Liver (tissue), 9 donors: ENCODE measurements around the gene PIK3R6. TPM values are rescaled to one million over a fixed set of nuclear protein-coding genes. Genes with fewer than 3 reads are reported as not detected.

Source experiments
- DNase-seq: peaks from one replicate; pipeline ENCODE4 v3.0.0-alpha.2; 2017; ENCODE audit warnings: low spot score
- H3K27ac ChIP-seq, 2 donors: one replicate each; pipeline ENCODE4 v1.7.0; 2013; ENCODE audit warnings: inconsistent platforms in 2 of 2, low read length in 2 of 2, control low read depth in 1 of 2, low read depth in 1 of 2, mild to moderate bottlenecking in 1 of 2
- H3K27me3 ChIP-seq, 4 donors: one replicate each; pipeline versions ENCODE4 v1.6.1 to v1.7.0; 2013; ENCODE audit warnings: low read length in 3 of 4, inconsistent platforms in 1 of 4, mild to moderate bottlenecking in 1 of 4, moderate library complexity in 1 of 4; ENCODE audit not compliant: control insufficient read depth in 4 of 4, insufficient read depth in 4 of 4
- H3K36me3 ChIP-seq, 4 donors: one replicate each; pipeline versions ENCODE4 v1.6.1 to v1.7.0; 2013; ENCODE audit warnings: low read length in 3 of 4, mild to moderate bottlenecking in 3 of 4, low read depth in 1 of 4, moderate library complexity in 1 of 4; ENCODE audit not compliant: control insufficient read depth in 4 of 4, insufficient read depth in 3 of 4
- H3K4me1 ChIP-seq, 4 donors: one replicate each; pipeline versions ENCODE4 v1.6.1 to v1.7.0; 2013; ENCODE audit warnings: low read length in 3 of 4, mild to moderate bottlenecking in 3 of 4, moderate library complexity in 1 of 4; ENCODE audit not compliant: control insufficient read depth in 4 of 4, insufficient read depth in 4 of 4
- H3K4me3 ChIP-seq, 3 donors: one replicate each; pipeline versions ENCODE4 v1.6.1 to v1.7.0; 2013; ENCODE audit warnings: low read length in 3 of 3, control low read depth in 1 of 3, low read depth in 1 of 3, mild to moderate bottlenecking in 1 of 3
- H3K9ac ChIP-seq, 2 donors: one replicate each; pipeline ENCODE4 v1.7.0; 2013; ENCODE audit warnings: low read length in 2 of 2, mild to moderate bottlenecking in 2 of 2, moderate library complexity in 2 of 2, control low read depth in 1 of 2, low read depth in 1 of 2
- H3K9me3 ChIP-seq, 4 donors: one replicate each; pipeline versions ENCODE4 v1.6.1 to v1.7.0; 2013; ENCODE audit warnings: low read length in 3 of 4; ENCODE audit not compliant: control insufficient read depth in 4 of 4
- ATF3 ChIP-seq: IDR thresholded peaks from 2 replicates; pipeline ENCODE4 v1.6.1; 2016; ENCODE audit warnings: antibody characterized with exemption
- CTCF ChIP-seq: fragments of 150-350 bp; IDR thresholded peaks from 2 replicates; pipeline ENCODE4 v1.5.1; 2017; ENCODE audit warnings: improper control_type of control experiment, low read depth, low read length; ENCODE audit not compliant: missing input control
- EGR1 ChIP-seq, 2 donors: IDR thresholded peaks; 2 replicates each; pipeline ENCODE4 v1.6.1; 2016 to 2018; ENCODE audit warnings: antibody characterized with exemption in 2 of 2, low read depth in 2 of 2
- FOXA1 ChIP-seq: IDR thresholded peaks from 2 replicates; pipeline ENCODE4 v1.6.1; 2016; ENCODE audit warnings: antibody characterized with exemption
- FOXA2 ChIP-seq: IDR thresholded peaks from 2 replicates; pipeline ENCODE4 v1.6.1; 2016; ENCODE audit warnings: antibody characterized with exemption
- HNF4A ChIP-seq, 2 donors: conservative IDR thresholded peaks; 2 replicates each; pipeline ENCODE4 v1.6.1; 2016; ENCODE audit warnings: antibody characterized with exemption in 2 of 2, mild to moderate bottlenecking in 2 of 2
- HNF4G ChIP-seq: IDR thresholded peaks from 2 replicates; pipeline ENCODE4 v1.6.1; 2016; ENCODE audit warnings: antibody characterized with exemption
- NR2F2 ChIP-seq: IDR thresholded peaks from 2 replicates; pipeline ENCODE4 v1.6.1; 2016; ENCODE audit warnings: antibody characterized with exemption
- RAD21 ChIP-seq, 2 donors: IDR thresholded peaks; 2 replicates each; pipeline ENCODE4 v1.6.1; 2016; ENCODE audit warnings: antibody characterized with exemption in 2 of 2, mild to moderate bottlenecking in 2 of 2
- RXRA ChIP-seq, 2 donors: IDR thresholded peaks; 2 replicates each; pipeline ENCODE4 v1.6.1; 2017 to 2018; ENCODE audit warnings: antibody characterized with exemption in 2 of 2, mild to moderate bottlenecking in 1 of 2
- SP1 ChIP-seq: IDR thresholded peaks from 2 replicates; pipeline ENCODE4 v1.6.1; 2018; ENCODE audit warnings: antibody characterized with exemption, mild to moderate bottlenecking
- YY1 ChIP-seq: IDR thresholded peaks from 2 replicates; pipeline ENCODE4 v1.6.1; 2016; ENCODE audit warnings: antibody characterized with exemption, mild to moderate bottlenecking
- ZBTB33 ChIP-seq: IDR thresholded peaks from 2 replicates; pipeline ENCODE4 v1.6.1; 2016; ENCODE audit warnings: antibody characterized with exemption
- WGBS: extraction: QIAGEN DNeasy Blood & Tissue Kit; methylation state at CpG from one replicate; pipeline ENCODE4 v1.1.7; 2013; 5-methylcytosine and 5-hydroxymethylcytosine counted together
- polyA plus RNA-seq, 2 donors: library from polyadenylated mRNA; stranded (reverse) in 1 of 2; unstranded in 1 of 2; fragments of 200-250 nt in 1 of 2; fragments of >200 nt in 1 of 2; fragmentation: Nextera tagmentation in 1 of 2; extraction: Ambion mirVana in 1 of 2; gene quantifications; one replicate each; pipeline versions ENCODE4 v1.2.1 to v1.2.3, GENCODE V29; 2013 to 2015
- total RNA-seq, 2 donors: library from RNA; depleted of rRNA; stranded (reverse); fragments of >200 nt; gene quantifications; one replicate each; pipeline ENCODE4 v1.2.3, GENCODE V29; 2014
- TF ChIP-seq, protein P1 (sequence below): IDR thresholded peaks from 2 replicates; pipeline ENCODE4 v1.6.1; 2016; ENCODE audit warnings: antibody characterized with exemption, mild to moderate bottlenecking
- donor health status: healthy.
- donor health status: healthy.
- donor health status: healthy.
- donor health status: healthy.
- donor health status: healthy.

Gene PIK3R6
- total and polyA plus RNA-seq, 4 donors: 0.15 to 0.37 (median 0.18) TPM

GRCh38 chr17:8839410-8839935 is 28.0 kb downstream of the PIK3R6 start:
- DNase-seq: no peak
- Histone ChIP-seq H3K27ac (no peak overlapping the region), H3K36me3 (no peaks in the 10 kb centered on the region), H3K27me3 (no peaks in the 10 kb centered on the region), H3K4me1 (no peaks in the 10 kb centered on the region), H3K4me3 (no peak overlapping the region), H3K9ac (no peak overlapping the region), H3K9me3 (no peaks in the 10 kb centered on the region)
- 48% methylated on average over 11 of the region's 11 CpGs for WGBS
- TF ChIP-seq RAD21 (IDR thresholded peaks at IDR 0.05) (no peak), EGR1 (IDR thresholded peaks at IDR 0.05; ENCODE audit: low read depth in 2 of 2) (no peak)

GRCh38 chr17:8838551-8839095 is 28.9 kb downstream of the PIK3R6 start:
- Histone ChIP-seq H3K9ac (no peak overlapping the region), H3K4me1 (no peaks in the 10 kb centered on the region), H3K27me3 (no peaks in the 10 kb centered on the region), H3K4me3 (no peak overlapping the region), H3K9me3 (no peaks in the 10 kb centered on the region), H3K27ac (no peak overlapping the region), H3K36me3 (no peaks in the 10 kb centered on the region)
- TF ChIP-seq CTCF: no peak
- TF ChIP-seq ATF3: no peak
- no peak for TF ChIP-seq EGR1 (IDR thresholded peaks at IDR 0.05; ENCODE audit: low read depth in 2 of 2)
- TF ChIP-seq YY1: no peak
- TF ChIP-seq, protein P1, sequence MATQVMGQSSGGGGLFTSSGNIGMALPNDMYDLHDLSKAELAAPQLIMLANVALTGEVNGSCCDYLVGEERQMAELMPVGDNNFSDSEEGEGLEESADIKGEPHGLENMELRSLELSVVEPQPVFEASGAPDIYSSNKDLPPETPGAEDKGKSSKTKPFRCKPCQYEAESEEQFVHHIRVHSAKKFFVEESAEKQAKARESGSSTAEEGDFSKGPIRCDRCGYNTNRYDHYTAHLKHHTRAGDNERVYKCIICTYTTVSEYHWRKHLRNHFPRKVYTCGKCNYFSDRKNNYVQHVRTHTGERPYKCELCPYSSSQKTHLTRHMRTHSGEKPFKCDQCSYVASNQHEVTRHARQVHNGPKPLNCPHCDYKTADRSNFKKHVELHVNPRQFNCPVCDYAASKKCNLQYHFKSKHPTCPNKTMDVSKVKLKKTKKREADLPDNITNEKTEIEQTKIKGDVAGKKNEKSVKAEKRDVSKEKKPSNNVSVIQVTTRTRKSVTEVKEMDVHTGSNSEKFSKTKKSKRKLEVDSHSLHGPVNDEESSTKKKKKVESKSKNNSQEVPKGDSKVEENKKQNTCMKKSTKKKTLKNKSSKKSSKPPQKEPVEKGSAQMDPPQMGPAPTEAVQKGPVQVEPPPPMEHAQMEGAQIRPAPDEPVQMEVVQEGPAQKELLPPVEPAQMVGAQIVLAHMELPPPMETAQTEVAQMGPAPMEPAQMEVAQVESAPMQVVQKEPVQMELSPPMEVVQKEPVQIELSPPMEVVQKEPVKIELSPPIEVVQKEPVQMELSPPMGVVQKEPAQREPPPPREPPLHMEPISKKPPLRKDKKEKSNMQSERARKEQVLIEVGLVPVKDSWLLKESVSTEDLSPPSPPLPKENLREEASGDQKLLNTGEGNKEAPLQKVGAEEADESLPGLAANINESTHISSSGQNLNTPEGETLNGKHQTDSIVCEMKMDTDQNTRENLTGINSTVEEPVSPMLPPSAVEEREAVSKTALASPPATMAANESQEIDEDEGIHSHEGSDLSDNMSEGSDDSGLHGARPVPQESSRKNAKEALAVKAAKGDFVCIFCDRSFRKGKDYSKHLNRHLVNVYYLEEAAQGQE: no peak
- DNase-seq: no peak
- 95% methylated on average over 12 of the region's 12 CpGs for WGBS

DNA sequence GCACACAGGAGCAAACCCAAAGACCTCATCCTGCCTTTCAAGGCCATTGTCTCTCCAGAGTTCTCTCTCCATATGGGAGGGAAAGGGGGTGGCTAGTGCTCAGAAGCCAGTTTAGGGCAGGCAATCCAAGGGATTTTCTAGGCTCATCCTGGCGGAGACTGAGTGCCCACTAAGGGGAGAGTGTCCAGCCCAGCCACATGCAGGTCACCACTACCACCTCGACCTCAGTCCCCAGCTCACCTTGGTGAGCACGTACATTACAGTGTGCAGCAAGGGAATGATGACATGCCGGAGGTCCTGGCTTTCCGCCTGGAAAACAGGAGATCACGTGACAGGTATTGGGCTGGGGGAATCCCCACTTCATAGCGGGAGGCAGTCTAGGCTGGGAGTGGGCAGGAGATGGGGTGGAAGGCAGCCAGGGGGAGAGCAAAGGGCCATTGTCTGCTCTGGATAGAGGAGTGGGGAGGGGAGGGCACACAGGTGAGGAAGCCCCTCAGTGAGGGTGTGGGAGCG is 29.9 kb downstream of the PIK3R6 start:
- H3K27ac ChIP-seq: no peak overlapping the region
- no peaks in the 10 kb centered on the region for H3K9me3 ChIP-seq
- H3K4me1 ChIP-seq: no peaks in the 10 kb centered on the region
- no peak overlapping the region for H3K4me3 ChIP-seq
- 33% methylated on average over 8 of the region's 8 CpGs for WGBS
- no peaks in the 10 kb centered on the region for H3K27me3 ChIP-seq
- DNase-seq: no peak
- H3K9ac ChIP-seq: no peak overlapping the region
- H3K36me3 ChIP-seq: no peaks in the 10 kb centered on the region
- no peak for TF ChIP-seq HNF4A (conservative IDR thresholded peaks at IDR 0.05)
- no peak for TF ChIP-seq EGR1 (IDR thresholded peaks at IDR 0.05; ENCODE audit: low read depth in 2 of 2)
- TF ChIP-seq HNF4G: no peak
- TF ChIP-seq ATF3: no peak
- no peak for TF ChIP-seq RXRA (IDR thresholded peaks at IDR 0.05)
- TF ChIP-seq FOXA2: no peak
- TF ChIP-seq NR2F2: no peak
- TF ChIP-seq YY1: no peak
- TF ChIP-seq ZBTB33: no peak
- no peak for TF ChIP-seq CTCF
- TF ChIP-seq FOXA1: no peak
- no peak for TF ChIP-seq SP1
